ENCODE data around the gene ZNF799. TPM values are rescaled to one million over a fixed set of nuclear protein-coding genes. Genes with fewer than 3 reads are reported as not detected.

ZNF799 gene
- total RNA-seq, 1 experiment from 2014 or later: 5.2 TPM

- no peaks in the 10 kb centered on the region for H3K27me3 ChIP-seq (ENCODE audit: insufficient read depth, low read length)
- no peak overlapping the region for H2BK20ac ChIP-seq (ENCODE audit: low read depth, low read length, poor library complexity, severe bottlenecking)
- no peaks in the 10 kb centered on the region for H4K20me1 ChIP-seq (ENCODE audit: control insufficient read depth, insufficient read depth, insufficient read length)
- H2BK15ac ChIP-seq (ENCODE audit: low read depth, low read length): no peak overlapping the region
- H4K5ac ChIP-seq (ENCODE audit: insufficient read length, low read depth, low read length): no peak overlapping the region
- no peak overlapping the region for H3K4ac ChIP-seq (ENCODE audit: low read depth, low read length)
- H3K27me3 Mint-ChIP-seq (ENCODE audit: low read depth): no peaks in the 10 kb centered on the region; the same call in 1 of the 2 replicates
- H3K4me1 Mint-ChIP-seq: no peaks in the 10 kb centered on the region
- H2BK120ac ChIP-seq (ENCODE audit: low read depth, low read length, poor library complexity, severe bottlenecking): no peak overlapping the region
- DNase-seq: no peak
- no peak overlapping the region for H3K14ac ChIP-seq (ENCODE audit: insufficient read depth, low read length)
- no peak overlapping the region for H4K91ac ChIP-seq (ENCODE audit: insufficient read length, low read depth, low read length)
- peaks cover 62 to 67% (median 66%) of the 10 kb centered on the region in 3 experiments for H3K36me3 Mint-ChIP-seq (ENCODE audit: insufficient read depth in 1 of 3, low read depth in 3 of 3)
- no peak overlapping the region for H2AFZ ChIP-seq (ENCODE audit: low read length)
- no peak overlapping the region for H3K18ac ChIP-seq (ENCODE audit: insufficient read length, low read depth, low read length)
- H4K8ac ChIP-seq (replicated peaks; ENCODE audit: insufficient read length, low read depth, low read length): no peak overlapping the region
- H3K27ac ChIP-seq (ENCODE audit: insufficient read length, low read depth, low read length): no peak overlapping the region
- no peak overlapping the region for H2BK12ac ChIP-seq (ENCODE audit: insufficient read length, low read depth, low read length)
- H3K4me1 ChIP-seq (ENCODE audit: insufficient read depth, low read length): no peaks in the 10 kb centered on the region
- H3K4me3 Mint-ChIP-seq: no peak overlapping the region
- H3K9me3 Mint-ChIP-seq: peaks cover 40 to 59% of the 10 kb centered on the region in 2 experiments
- no peak overlapping the region for H3K4me2 ChIP-seq (ENCODE audit: insufficient read depth, insufficient read length, low read length)
- no peak overlapping the region for H3K23ac ChIP-seq (ENCODE audit: insufficient read length, low read depth, low read length)
- no peak overlapping the region for H3K56ac ChIP-seq (ENCODE audit: insufficient read length, low read depth, low read length)
- H3K23me2 ChIP-seq (ENCODE audit: insufficient read length, low read depth, low read length, poor library complexity, severe bottlenecking): no peaks in the 10 kb centered on the region
- H3K9me3 ChIP-seq (ENCODE audit: control insufficient read depth, low read depth, low read length): peaks cover 17% of the 10 kb centered on the region
- no peak overlapping the region for H3T11ph ChIP-seq (ENCODE audit: low read length)
- H3K79me1 ChIP-seq (ENCODE audit: insufficient read depth, low read depth, low read length, poor library complexity, severe bottlenecking): no peaks in the 10 kb centered on the region
- no CpG with 5 or more reads among the region's 4 CpGs for WGBS (ENCODE audit: extremely low coverage, insufficient read length, low lambda C conversion rate)
- H2BK5ac ChIP-seq (ENCODE audit: insufficient read length, low read length): no peak overlapping the region
- TF ChIP-seq CTCF (conservative IDR thresholded peaks at IDR 0.05): no peak
- no peaks in the 10 kb centered on the region for H3K79me2 ChIP-seq (ENCODE audit: insufficient read depth, low read length)
- no peak overlapping the region for H3K27ac Mint-ChIP-seq
- no peak overlapping the region for H3K9ac ChIP-seq (ENCODE audit: extremely low read depth, insufficient read length, low read length)
- H2AK5ac ChIP-seq (ENCODE audit: insufficient read length, low read length): no peak overlapping the region
Observed at GRCh38 chr19:12425888-12426274, 24.8 kb upstream of the ZNF799 start.

All from H9 (cell line).